IMR-90 (cell line): Measurements from ENCODE around the gene ADGRD1. TPM values are rescaled to one million over a fixed set of nuclear protein-coding genes. Genes with fewer than 3 reads are reported as not detected.

ENCODE experiments used
- ATAC-seq: fragments of 200-7000 bp; cut with Tn5 transposase; 2 replicates; pipeline ENCODE4 v1.9.1; 2020; ENCODE audit warnings: low read depth, mild to moderate bottlenecking, moderate library complexity
- BruUV-seq: library from RNA; stranded (reverse); fragments of 400-500 nt; replicated peaks from 2 replicates; lab custom pipeline; 2021; lab: Mats Ljungman, UMichigan
- CTCF ChIA-PET: fragments of 300-600 bp; formaldehyde crosslinking; extraction: SDS; loops from one replicate; lab custom pipeline; 2021; ENCODE audit warnings: antibody characterized with exemption; lab: Yijun Ruan, JAX
- POLR2A ChIA-PET: fragments of 300-600 bp; sonication (Branson Sonifier 250); formaldehyde crosslinking; loops from one replicate; lab custom pipeline; 2022; ENCODE audit warnings: antibody characterized with exemption; ENCODE audit not compliant: unreplicated experiment; lab: Charles Lee
- DNase-seq: peaks from one replicate; pipeline ENCODE4 v3.0.0; 2013
- H2AFZ ChIP-seq: replicated peaks from 2 replicates; pipeline ENCODE3; 2013; ENCODE audit warnings: low read length, mild to moderate bottlenecking; ENCODE audit not compliant: poor library complexity
- H2AK5ac ChIP-seq: 2 replicates; pipeline ENCODE4 v1.6.1; 2013; ENCODE audit warnings: low read depth, low read length, inconsistent platforms
- H2AK9ac ChIP-seq: replicated peaks from 2 replicates; pipeline ENCODE3; 2013; ENCODE audit warnings: mild to moderate bottlenecking, low read depth, low read length, moderate library complexity; ENCODE audit not compliant: poor library complexity
- H2BK120ac ChIP-seq: 2 replicates; pipeline ENCODE4 v1.6.1; 2013; ENCODE audit warnings: low read depth, low read length, inconsistent platforms
- H2BK15ac ChIP-seq: 3 replicates; pipeline ENCODE4 v1.6.1; 2013; ENCODE audit warnings: low read depth, low read length, inconsistent platforms
- H2BK20ac ChIP-seq: 2 replicates; pipeline ENCODE4 v1.6.1; 2013; ENCODE audit warnings: low read depth, mild to moderate bottlenecking, inconsistent platforms, low read length, moderate library complexity
- H2BK5ac ChIP-seq: 2 replicates; pipeline ENCODE4 v1.6.1; 2013; ENCODE audit warnings: mild to moderate bottlenecking, low read depth, low read length, inconsistent platforms; ENCODE audit not compliant: poor library complexity, severe bottlenecking
- H3K14ac ChIP-seq: replicated peaks from 2 replicates; pipeline ENCODE4 v1.6.1; 2013; ENCODE audit warnings: low read depth, low read length, inconsistent platforms
- H3K18ac ChIP-seq: 2 replicates; pipeline ENCODE4 v1.6.1; 2013; ENCODE audit warnings: low read depth, low read length, control low read depth
- H3K23ac ChIP-seq: 2 replicates; pipeline ENCODE4 v1.6.1; 2013; ENCODE audit warnings: low read depth, low read length, inconsistent platforms
- H3K27ac ChIP-seq: 2 replicates; pipeline ENCODE4 v1.5.1; 2013; ENCODE audit warnings: mild to moderate bottlenecking, control low read depth, low read length; ENCODE audit not compliant: insufficient read depth
- H3K27me3 ChIP-seq: 2 replicates; pipeline ENCODE4 v1.6.1; 2013; ENCODE audit warnings: low read length; ENCODE audit not compliant: control insufficient read depth, insufficient read depth
- H3K36me3 ChIP-seq: 2 replicates; pipeline ENCODE4 v1.6.1; 2013; ENCODE audit warnings: low read length, mixed read lengths; ENCODE audit not compliant: control insufficient read depth, insufficient read depth
- H3K4ac ChIP-seq: 2 replicates; pipeline ENCODE4 v1.6.1; 2013; ENCODE audit warnings: low read depth, low read length, inconsistent platforms
- H3K4me1 ChIP-seq: 2 replicates; pipeline ENCODE4 v1.6.1; 2013; ENCODE audit warnings: low read length, mixed read lengths; ENCODE audit not compliant: control insufficient read depth, insufficient read depth
- H3K4me2 ChIP-seq: 2 replicates; pipeline ENCODE4 v1.6.1; 2013; ENCODE audit warnings: low read depth, mild to moderate bottlenecking, control low read depth, low read length, moderate library complexity
- H3K4me3 ChIP-seq: 2 replicates; pipeline ENCODE4 v1.5.1; 2013; ENCODE audit warnings: low read depth, mild to moderate bottlenecking, control low read depth, low read length, moderate library complexity; ENCODE audit not compliant: insufficient read depth
- H3K56ac ChIP-seq: 2 replicates; pipeline ENCODE4 v1.6.1; 2013; ENCODE audit warnings: low read length, inconsistent platforms; ENCODE audit not compliant: insufficient read depth; ENCODE audit errors: extremely low read depth
- H3K79me1 ChIP-seq, 2 experiments: 2 replicates each; pipeline ENCODE4 v1.6.1; 2013; ENCODE audit warnings: low read length in 2 of 2, inconsistent platforms in 1 of 2, low read depth in 1 of 2
- H3K9ac ChIP-seq: 2 replicates; pipeline ENCODE4 v1.6.1; 2013; ENCODE audit warnings: low read depth, low read length, control low read depth
- H3K9me1 ChIP-seq: 2 replicates; pipeline ENCODE4 v1.6.1; 2013; ENCODE audit warnings: low read length, inconsistent platforms; ENCODE audit not compliant: insufficient read depth
- H3K9me3 ChIP-seq: 2 replicates; pipeline ENCODE4 v1.6.1; 2013; ENCODE audit warnings: low read length; ENCODE audit not compliant: control insufficient read depth, insufficient read depth
- H4K20me1 ChIP-seq: 2 replicates; pipeline ENCODE4 v1.6.1; 2013; ENCODE audit warnings: low read length, inconsistent platforms; ENCODE audit not compliant: insufficient read depth
- H4K5ac ChIP-seq: 2 replicates; pipeline ENCODE4 v1.6.1; 2013; ENCODE audit warnings: mild to moderate bottlenecking, low read depth, low read length, control low read depth
- H4K8ac ChIP-seq, 2 experiments: 2 replicates each; pipeline ENCODE4 v1.6.1; 2013; ENCODE audit warnings: low read depth in 2 of 2, low read length in 2 of 2, control low read depth in 1 of 2, inconsistent platforms in 1 of 2
- H4K91ac ChIP-seq: 2 replicates; pipeline ENCODE4 v1.6.1; 2013; ENCODE audit warnings: low read depth, low read length, inconsistent platforms; ENCODE audit not compliant: insufficient read depth
- CEBPB ChIP-seq: IDR thresholded peaks from 2 replicates; pipeline ENCODE4 v1.6.1; 2012; ENCODE audit warnings: low read depth, low read length, improper control_type of control experiment
- CHD1 ChIP-seq: IDR thresholded peaks from 2 replicates; pipeline ENCODE4 v1.6.1; 2012; ENCODE audit warnings: low read depth, low read length, improper control_type of control experiment
- MAFK ChIP-seq: IDR thresholded peaks from 2 replicates; pipeline ENCODE4 v1.6.1; 2012; ENCODE audit warnings: low read depth, low read length, improper control_type of control experiment
- MAZ ChIP-seq: IDR thresholded peaks from 2 replicates; pipeline ENCODE4 v1.6.1; 2012; ENCODE audit warnings: low read depth, mild to moderate bottlenecking, low read length, improper control_type of control experiment, moderate library complexity, borderline replicate concordance
- MXI1 ChIP-seq: IDR thresholded peaks from 2 replicates; pipeline ENCODE4 v1.6.1; 2012; ENCODE audit warnings: low read depth, mild to moderate bottlenecking, low read length, moderate library complexity, borderline replicate concordance
- NFE2L2 ChIP-seq: fragments of 150-350 bp; IDR thresholded peaks from 2 replicates; pipeline ENCODE4 v1.6.1; 2016; ENCODE audit warnings: low read depth, mild to moderate bottlenecking, low read length
- POLR2A ChIP-seq: IDR thresholded peaks from 2 replicates; pipeline ENCODE4 v1.6.1; 2012; ENCODE audit warnings: mild to moderate bottlenecking, low read depth, low read length
- RAD21 ChIP-seq: IDR thresholded peaks from 2 replicates; pipeline ENCODE4 v1.6.1; 2012; ENCODE audit warnings: low read length, improper control_type of control experiment
- RFX5 ChIP-seq: IDR thresholded peaks from 2 replicates; pipeline ENCODE4 v1.8.0; 2012; ENCODE audit warnings: low read depth, mild to moderate bottlenecking, low read length, moderate library complexity
- WGBS, 2 experiments: methylation state at CpG; one replicate each; pipeline versions ENCODE4 v1.1.5 to v1.1.7; 2013; ENCODE audit warnings: missing lambda C conversion rate in 2 of 2; ENCODE audit not compliant: insufficient read length in 1 of 2; ENCODE audit errors: extremely low coverage in 2 of 2; 5-methylcytosine and 5-hydroxymethylcytosine counted together
- dilution Hi-C: fragments of 300-500 bp; cut with HindIII; formaldehyde crosslinking; loops from one replicate; pipeline ENCODE4 v1.14.3; 2018; ENCODE audit warnings: low sequenced_read_pairs; ENCODE audit not compliant: unreplicated experiment
- in situ Hi-C: fragments of 300-500 bp; cut with MboI; formaldehyde crosslinking; loops from 3 replicates; pipeline ENCODE4 v1.14.3; 2019; ENCODE audit warnings: low sequenced_read_pairs, inconsistent platforms, mixed read lengths
- intact Hi-C: fragments of 100-400 bp; cut with micrococcal nuclease; formaldehyde crosslinking; loops from 2 replicates; pipeline ENCODE4 v1.10.0; 2022
- polyA plus RNA-seq, 3 experiments: library from polyadenylated mRNA; depleted of rRNA; stranded (reverse); fragments of >200 nt; gene quantifications; 2 replicates each; pipeline ENCODE4 v1.2.3, GENCODE V29; 2012; ENCODE audit warnings: low replicate concordance in 1 of 3
- total RNA-seq: library from RNA; depleted of rRNA; stranded (reverse); fragments of >200 nt; gene quantifications from 2 replicates; pipeline ENCODE4 v1.2.3, GENCODE V29; 2012
- TF ChIP-seq, protein P1 (sequence below): fragments of 150-350 bp; IDR thresholded peaks from 2 replicates; pipeline ENCODE4 v1.6.1; 2017; ENCODE audit warnings: mild to moderate bottlenecking, antibody characterized with exemption, low read length, low read depth

The ADGRD1 gene
- total and polyA plus RNA-seq, 2 of the 4 experiments (the other 2 are of a cell fraction), result not detected

DNA sequence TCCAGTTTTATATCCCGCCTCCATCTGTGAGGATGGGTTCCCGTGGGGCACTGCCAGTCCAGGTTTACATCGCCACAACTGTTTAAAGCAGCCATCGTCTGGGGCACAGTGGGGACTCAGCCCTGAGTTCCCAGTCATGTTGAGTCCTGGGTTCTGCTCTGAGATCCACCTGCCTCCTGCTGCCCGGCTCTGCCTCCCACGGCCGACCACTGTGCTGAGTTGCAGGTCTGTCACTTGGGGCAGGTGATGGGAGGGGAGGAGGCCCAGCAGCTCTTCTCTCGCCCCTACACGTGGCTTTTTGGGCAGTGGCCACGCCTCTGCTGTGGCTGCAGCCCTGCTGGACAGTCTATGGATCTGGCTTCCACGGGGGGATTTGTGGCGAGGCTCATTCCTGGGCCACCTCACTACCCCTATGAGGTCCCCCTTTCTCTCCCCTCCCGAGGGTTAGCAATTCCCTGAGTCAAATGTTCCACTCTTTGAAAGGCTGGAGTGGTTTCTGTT, 143.0 kb downstream of the ADGRD1 start (continued):
- TF ChIP-seq NFE2L2, result no peak
- TF ChIP-seq RFX5, result no peak

- Histone ChIP-seq H2BK5ac (no peak overlapping the region), H3K9me1 (no peaks in the 10 kb centered on the region), H3K56ac (no peak overlapping the region), H2BK20ac (no peak overlapping the region), H3K4ac (no peak overlapping the region), H3K4me2 (no peak overlapping the region), H2AFZ (no peak overlapping the region), H4K20me1 (no peaks in the 10 kb centered on the region), H2BK120ac (no peak overlapping the region), H2BK15ac (no peak overlapping the region), H2AK9ac (no peak overlapping the region), H3K23ac (no peak overlapping the region), H3K9me3 (peaks cover 61% of the 10 kb centered on the region), H3K79me1 (no peaks in the 10 kb centered on the region), H4K91ac (no peak overlapping the region), H3K36me3 (no peaks in the 10 kb centered on the region), H4K5ac (no peak overlapping the region), H2AK5ac (no peak overlapping the region), H4K8ac (no peak overlapping the region), H3K14ac (no peak overlapping the region), H3K18ac (no peak overlapping the region), H3K4me3 (no peak overlapping the region), H3K4me1 (no peaks in the 10 kb centered on the region), H3K27me3 (no peaks in the 10 kb centered on the region), H3K27ac (no peak overlapping the region), H3K9ac (no peak overlapping the region)
- in situ Hi-C loops (no loop called here), intact Hi-C loops (no loop called here), dilution Hi-C loops (no loop called here)
- 60% methylated on average over 19 of the region's 31 CpGs; no CpG with 5 or more reads in 1 of the 2 experiments for WGBS, 2 experiments
- ChIA-PET CTCF (no interaction called here), POLR2A (no interaction called here)
- BruUV-seq, result no TSS peak
- TF ChIP-seq CEBPB (no peak), CHD1 (no peak), RAD21 (no peak), MAZ (no peak), NFE2L2 (no peak), POLR2A (no peak), RFX5 (no peak), MXI1 (no peak), MAFK (no peak)
- TF ChIP-seq, protein P1, sequence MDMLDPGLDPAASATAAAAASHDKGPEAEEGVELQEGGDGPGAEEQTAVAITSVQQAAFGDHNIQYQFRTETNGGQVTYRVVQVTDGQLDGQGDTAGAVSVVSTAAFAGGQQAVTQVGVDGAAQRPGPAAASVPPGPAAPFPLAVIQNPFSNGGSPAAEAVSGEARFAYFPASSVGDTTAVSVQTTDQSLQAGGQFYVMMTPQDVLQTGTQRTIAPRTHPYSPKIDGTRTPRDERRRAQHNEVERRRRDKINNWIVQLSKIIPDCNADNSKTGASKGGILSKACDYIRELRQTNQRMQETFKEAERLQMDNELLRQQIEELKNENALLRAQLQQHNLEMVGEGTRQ, result no peak
- ATAC-seq (no peak), DNase-seq (no peak)
These were observed 143.8 kb downstream of the ADGRD1 start for GRCh38 chr12:131097202-131098177.
